ENCODE data around the gene ZNF580. TPM values are rescaled to one million over a fixed set of nuclear protein-coding genes. Genes with fewer than 3 reads are reported as not detected.

ZNF580 gene
- total RNA-seq, 2 donors from 2014 or later: 49.7 to 70.5 TPM

GRCh38 chr19:55609326-55609725 lies 31.5 kb upstream of the ZNF580 start:
- intact Hi-C loops (cut with DNase I): loop anchor here (5.0 to 10.0 kb wide), 2 partner anchors 92 to 495 kb away; partner anchors contain the start of gene PPP1R12C
- TF ChIP-seq CTCF (IDR thresholded peaks at IDR 0.05): no peak
- TF ChIP-seq POLR2AphosphoS5 (IDR thresholded peaks at IDR 0.05): no peak
- TF ChIP-seq POLR2A (IDR thresholded peaks at IDR 0.05): no peak
- 93% methylated on average over 5 of the region's 5 CpGs for WGBS
- H3K27ac ChIP-seq: no peak overlapping the region
- no peak overlapping the region for H3K4me3 ChIP-seq
- no peaks in the 10 kb centered on the region for H3K9me3 ChIP-seq
- H3K36me3 ChIP-seq: no peaks in the 10 kb centered on the region
- DNase-seq (ENCODE audit: low spot score): no peak
- H3K4me1 ChIP-seq (replicated peaks): peaks cover 6% of the 10 kb centered on the region
- H3K27me3 ChIP-seq (replicated peaks; ENCODE audit: insufficient read depth): no peaks in the 10 kb centered on the region

DNA sequence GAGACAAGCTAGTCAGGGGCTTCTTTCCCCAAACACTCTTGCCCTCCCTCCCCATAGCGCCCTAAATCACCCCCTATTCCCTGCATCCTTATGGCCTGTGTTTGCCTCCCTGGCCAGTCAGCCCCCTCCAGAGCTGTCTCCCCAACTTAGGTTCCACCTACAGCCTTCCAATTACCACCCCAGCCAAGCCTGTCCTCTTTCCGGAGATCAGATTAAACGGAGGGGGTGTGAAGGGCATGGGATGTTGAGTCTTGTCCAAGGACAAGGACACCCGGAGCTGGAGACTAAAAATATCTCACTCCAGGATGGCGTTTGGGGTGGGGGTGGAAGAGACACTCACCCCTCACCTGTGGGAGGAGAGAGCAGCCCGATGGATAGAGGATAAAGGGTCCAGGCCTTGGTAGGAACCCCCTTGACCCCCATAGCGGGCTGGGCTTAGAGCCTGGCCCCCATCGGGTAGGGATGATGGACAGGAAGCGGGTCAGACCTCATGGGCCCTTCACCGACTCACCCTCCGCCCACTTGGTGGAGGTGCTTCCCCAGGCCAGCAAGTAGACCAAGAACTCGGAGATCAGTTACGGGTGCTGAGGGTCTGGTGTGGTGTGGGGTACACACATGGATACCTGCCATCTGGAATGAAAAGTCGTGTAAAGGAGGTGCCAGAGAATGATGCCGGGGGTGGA lies 29.4 kb upstream of the ZNF580 start:
- H3K9me3 ChIP-seq: no peaks in the 10 kb centered on the region
- H3K27me3 ChIP-seq (replicated peaks; ENCODE audit: insufficient read depth): no peaks in the 10 kb centered on the region
- H3K4me1 ChIP-seq (replicated peaks): peaks cover 4% of the 10 kb centered on the region
- intact Hi-C loops (cut with DNase I): no loop called here
- H3K4me3 ChIP-seq: no peak overlapping the region
- no peak for DNase-seq (ENCODE audit: low spot score)
- H3K36me3 ChIP-seq: peaks cover 5 to 15% of the 10 kb centered on the region in 2 donors
- no peak overlapping the region for H3K27ac ChIP-seq
- 66% methylated on average over 15 of the region's 15 CpGs for WGBS
- TF ChIP-seq CTCF (IDR thresholded peaks at IDR 0.05): no peak
- no peak for TF ChIP-seq POLR2A (IDR thresholded peaks at IDR 0.05)
- no peak for TF ChIP-seq POLR2AphosphoS5 (IDR thresholded peaks at IDR 0.05)

GRCh38 chr19:55611983-55612645 lies 28.7 kb upstream of the ZNF580 start:
- 83% methylated on average over 3 of the region's 3 CpGs for WGBS
- Histone ChIP-seq H3K27ac (no peak overlapping the region), H3K36me3 (peaks cover 6 to 19% of the 10 kb centered on the region in 2 donors), H3K4me1 (replicated peaks) (no peaks in the 10 kb centered on the region), H3K4me3 (no peak overlapping the region), H3K9me3 (no peaks in the 10 kb centered on the region), H3K27me3 (replicated peaks; ENCODE audit: insufficient read depth) (no peaks in the 10 kb centered on the region)
- TF ChIP-seq POLR2AphosphoS5 (IDR thresholded peaks at IDR 0.05): no peak
- intact Hi-C loops (cut with DNase I): no loop called here
- no peak for DNase-seq (ENCODE audit: low spot score)

- Histone ChIP-seq H3K4me1 (replicated peaks) (no peaks in the 10 kb centered on the region), H3K27me3 (replicated peaks; ENCODE audit: insufficient read depth) (no peaks in the 10 kb centered on the region), H3K36me3 (peaks cover 6 to 19% of the 10 kb centered on the region in 2 donors), H3K9me3 (no peaks in the 10 kb centered on the region), H3K4me3 (no peak overlapping the region), H3K27ac (no peak overlapping the region)
- DNase-seq (ENCODE audit: low spot score): no peak
- WGBS: 93% methylated on average over 27 of the region's 27 CpGs
- intact Hi-C loops (cut with DNase I): no loop called here
- TF ChIP-seq POLR2A (IDR thresholded peaks at IDR 0.05): no peak
- TF ChIP-seq CTCF (IDR thresholded peaks at IDR 0.05): no peak
- no peak for TF ChIP-seq POLR2AphosphoS5 (IDR thresholded peaks at IDR 0.05)
Observed at GRCh38 chr19:55613396-55613795, 27.4 kb upstream of the ZNF580 start.

GRCh38 chr19:55613930-55614710 lies 26.7 kb upstream of the ZNF580 start:
- Histone ChIP-seq H3K4me1 (replicated peaks) (no peaks in the 10 kb centered on the region), H3K4me3 (no peak overlapping the region), H3K36me3 (peaks cover 6 to 19% of the 10 kb centered on the region in 2 donors), H3K27ac (no peak overlapping the region), H3K27me3 (replicated peaks; ENCODE audit: insufficient read depth) (no peaks in the 10 kb centered on the region), H3K9me3 (no peaks in the 10 kb centered on the region)
- WGBS: 94% methylated on average over 61 of the region's 75 CpGs
- TF ChIP-seq CTCF (IDR thresholded peaks at IDR 0.05) (no peak), POLR2A (IDR thresholded peaks at IDR 0.05) (no peak), POLR2AphosphoS5 (IDR thresholded peaks at IDR 0.05) (no peak)
- intact Hi-C loops (cut with DNase I): no loop called here
- DNase-seq (ENCODE audit: low spot score): no peak

All from prostate gland (tissue), 2 donors.